HG02852 (cell line): ENCODE data around the gene PDE1C.
A peak's percentile ranks its signal among the peaks of the same experiment; 100 is the strongest.
"Not testable (repeated sequence)": the region's sequence is repeated elsewhere in the genome, so short reads cannot be mapped to it uniquely, and the experiment has no call there.

Experiments used
- ATAC-seq: cut with Tn5 transposase; IDR thresholded peaks from one replicate; pipeline ENCODE4 v1.9.1; 2021; ENCODE audit warnings: mild to moderate bottlenecking, moderate library complexity; ENCODE audit not compliant: unreplicated experiment

Gene PDE1C

GRCh38 chr7:31856337-31856736, 213.9 kb downstream of the PDE1C start:
- no peak for ATAC-seq

GRCh38 chr7:31855530-31855929, 214.7 kb downstream of the PDE1C start:
- no peak for ATAC-seq

GRCh38 chr7:31853380-31853779, 216.8 kb downstream of the PDE1C start:
- ATAC-seq: no peak

GRCh38 chr7:31852462-31852861, 217.7 kb downstream of the PDE1C start:
- no peak for ATAC-seq

- ATAC-seq: no peak
Observed at GRCh38 chr7:31851119-31851518, 219.1 kb downstream of the PDE1C start.

GRCh38 chr7:31850601-31851000, 219.6 kb downstream of the PDE1C start:
- no peak for ATAC-seq

- no peak for ATAC-seq
Observed at GRCh38 chr7:31850066-31850465, 220.1 kb downstream of the PDE1C start.

- no peak for ATAC-seq
Observed at GRCh38 chr7:31835471-31835870, 234.7 kb downstream of the PDE1C start.

- ATAC-seq: not testable (repeated sequence)
Observed at GRCh38 chr7:31833625-31834024, 236.6 kb downstream of the PDE1C start.

- no peak for ATAC-seq
Observed at GRCh38 chr7:31828520-31828919, 241.7 kb downstream of the PDE1C start.

GRCh38 chr7:31825576-31825975, 244.6 kb downstream of the PDE1C start:
- ATAC-seq: no peak

GRCh38 chr7:31819031-31819430, 251.2 kb downstream of the PDE1C start:
- ATAC-seq: no peak

- ATAC-seq: no peak
Observed at GRCh38 chr7:31816810-31817209, 253.4 kb downstream of the PDE1C start.

GRCh38 chr7:31815796-31816195, 254.4 kb downstream of the PDE1C start:
- no peak for ATAC-seq

GRCh38 chr7:31814187-31814586, 256.0 kb downstream of the PDE1C start:
- ATAC-seq: no peak

GRCh38 chr7:31811650-31812461, 258.4 kb downstream of the PDE1C start:
- ATAC-seq: no peak

GRCh38 chr7:31805209-31805818, 264.9 kb downstream of the PDE1C start:
- peak; percentile 89 for ATAC-seq

GRCh38 chr7:31796375-31796774, 273.8 kb downstream of the PDE1C start:
- no peak for ATAC-seq

GRCh38 chr7:31794851-31795344, 275.3 kb downstream of the PDE1C start:
- ATAC-seq: no peak

- ATAC-seq: no peak
Observed at GRCh38 chr7:31791881-31792280, 278.3 kb downstream of the PDE1C start.

GRCh38 chr7:31788883-31789680, 281.1 kb downstream of the PDE1C start:
- ATAC-seq: no peak
